Measurements from ENCODE around the gene AKNA. TPM values are rescaled to one million over a fixed set of nuclear protein-coding genes. Genes with fewer than 3 reads are reported as not detected.
A peak's percentile ranks its signal among the peaks of the same experiment; 100 is the strongest.

The AKNA gene
- total RNA-seq, 3 donors from 2014 or later = 77.2 to 81.7 (median 80.6) TPM

DNA sequence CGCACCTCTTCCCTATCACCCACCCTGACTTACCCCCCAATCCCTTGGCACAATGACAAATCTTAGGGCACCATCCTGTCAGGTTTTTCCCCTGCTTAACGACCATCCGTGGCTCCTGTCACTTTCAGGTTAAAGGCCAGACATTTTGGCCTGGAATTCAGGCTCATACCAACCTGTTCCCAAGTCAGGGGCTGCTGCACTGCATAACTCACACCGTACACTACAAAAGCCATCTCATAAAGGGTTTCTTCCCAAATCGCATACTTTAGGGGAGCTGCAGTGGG is 7.5 kb upstream of the AKNA start:
- peaks cover 67% of the 10 kb centered on the region for H3K4me1 Mint-ChIP-seq (ENCODE audit: low read depth)
- peaks cover 8% of the 10 kb centered on the region for H3K36me3 Mint-ChIP-seq (ENCODE audit: insufficient read depth)
- DNase-seq (no peak), ATAC-seq (no peak)
- H3K9me3 Mint-ChIP-seq = no peaks in the 10 kb centered on the region
- peak overlapping the region; percentile 37 for H3K4me3 Mint-ChIP-seq
- no peaks in the 10 kb centered on the region for H3K27me3 Mint-ChIP-seq (ENCODE audit: low read depth)

- Mint-ChIP-seq H3K9me3 (no peaks in the 10 kb centered on the region), H3K36me3 (ENCODE audit: insufficient read depth) (peaks cover 8% of the 10 kb centered on the region), H3K4me1 (ENCODE audit: low read depth) (peaks cover 72% of the 10 kb centered on the region), H3K4me3 (peak overlapping the region; percentile 37), H3K27me3 (ENCODE audit: low read depth) (no peaks in the 10 kb centered on the region)
- DNase-seq (no peak), ATAC-seq (no peak)
Measured at GRCh38 chr9:114394523-114395333, 6.9 kb upstream of the AKNA start.

DNA sequence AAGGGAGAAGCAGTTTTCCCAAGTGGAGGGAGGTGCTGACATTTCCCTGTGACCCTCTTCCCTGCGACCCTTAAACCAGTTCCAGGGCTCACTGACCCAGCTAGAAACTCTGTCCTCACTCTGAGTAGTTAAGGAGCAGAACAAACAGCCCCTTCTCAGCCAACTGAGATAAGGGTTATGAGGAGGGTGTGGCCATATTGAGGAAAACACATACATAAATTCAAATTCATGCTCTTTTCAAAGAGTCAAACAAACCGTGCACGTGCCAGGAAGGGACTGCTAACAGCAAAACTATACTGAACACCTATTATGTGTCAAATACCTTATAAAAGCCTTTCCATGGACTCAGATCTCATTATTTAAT is 4.9 kb upstream of the AKNA start:
- no peak for DNase-seq
- H3K36me3 Mint-ChIP-seq (ENCODE audit: insufficient read depth) = peaks cover 12% of the 10 kb centered on the region
- no peaks in the 10 kb centered on the region for H3K27me3 Mint-ChIP-seq (ENCODE audit: low read depth)
- no peak overlapping the region for H3K4me3 Mint-ChIP-seq
- H3K4me1 Mint-ChIP-seq (ENCODE audit: low read depth) = peaks cover 89% of the 10 kb centered on the region
- ATAC-seq = no peak
- H3K9me3 Mint-ChIP-seq = no peaks in the 10 kb centered on the region

- Mint-ChIP-seq H3K4me1 (ENCODE audit: low read depth) (peaks cover 75% of the 10 kb centered on the region), H3K36me3 (ENCODE audit: insufficient read depth) (peaks cover 13% of the 10 kb centered on the region), H3K4me3 (peak overlapping the region; percentile 2), H3K27me3 (ENCODE audit: low read depth) (no peaks in the 10 kb centered on the region), H3K9me3 (no peaks in the 10 kb centered on the region)
- DNase-seq (no peak), ATAC-seq (no peak)
Measured at GRCh38 chr9:114390952-114391351, 3.2 kb upstream of the AKNA start.

- Mint-ChIP-seq H3K4me1 (ENCODE audit: low read depth) (peaks cover 76% of the 10 kb centered on the region), H3K4me3 (peak overlapping the region; percentile 98), H3K27me3 (ENCODE audit: low read depth) (no peaks in the 10 kb centered on the region), H3K9me3 (no peaks in the 10 kb centered on the region), H3K36me3 (ENCODE audit: insufficient read depth) (peaks cover 15% of the 10 kb centered on the region)
- ATAC-seq (no peak), DNase-seq (no peak)
Measured at GRCh38 chr9:114389612-114390368, 2.0 kb upstream of the AKNA start.

DNA sequence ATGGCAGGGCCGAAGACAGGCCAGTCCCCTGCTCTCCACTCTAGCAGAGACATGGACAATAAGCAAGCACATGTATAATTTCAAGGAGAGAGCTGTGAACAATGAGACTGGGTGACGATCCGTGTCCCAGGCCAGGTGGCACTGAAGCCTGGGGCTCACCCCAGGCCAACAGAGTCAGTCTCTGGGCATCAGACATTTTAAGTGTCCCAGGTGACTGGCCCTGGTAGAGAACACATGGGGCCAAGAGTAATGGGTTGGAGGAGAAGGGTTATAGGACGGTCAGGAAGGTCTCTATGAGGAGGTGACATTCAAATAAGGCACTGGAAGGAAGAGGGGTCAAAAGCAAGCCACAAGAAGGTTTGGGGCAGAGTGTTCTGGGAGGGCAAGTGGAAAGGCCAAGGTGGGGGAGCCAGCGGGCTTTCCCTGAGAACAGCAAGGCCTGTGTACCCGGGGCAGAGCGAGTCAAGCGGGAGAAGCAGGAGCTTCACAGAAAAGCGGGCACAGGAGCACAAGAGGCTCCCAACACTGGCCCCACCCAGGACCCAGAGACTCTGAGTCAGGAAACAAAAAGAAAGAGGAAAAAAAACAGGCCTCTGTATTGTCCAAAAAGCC is 1.1 kb upstream of the AKNA start:
- peaks cover 16% of the 10 kb centered on the region for H3K36me3 Mint-ChIP-seq (ENCODE audit: insufficient read depth)
- H3K4me1 Mint-ChIP-seq (ENCODE audit: low read depth) = peaks cover 78% of the 10 kb centered on the region
- H3K27me3 Mint-ChIP-seq (ENCODE audit: low read depth) = no peaks in the 10 kb centered on the region
- ATAC-seq (no peak), DNase-seq (no peak)
- no peaks in the 10 kb centered on the region for H3K9me3 Mint-ChIP-seq
- H3K4me3 Mint-ChIP-seq = peak overlapping the region; percentile 98

- peak; percentile 2 to 5 for ATAC-seq
- H3K4me1 Mint-ChIP-seq (ENCODE audit: low read depth) = peaks cover 79% of the 10 kb centered on the region
- H3K4me3 Mint-ChIP-seq = peak overlapping the region; percentile 98
- H3K9me3 Mint-ChIP-seq = no peaks in the 10 kb centered on the region
- H3K27me3 Mint-ChIP-seq (ENCODE audit: low read depth) = no peaks in the 10 kb centered on the region
- DNase-seq = no peak
- peaks cover 18% of the 10 kb centered on the region for H3K36me3 Mint-ChIP-seq (ENCODE audit: insufficient read depth)
Measured at GRCh38 chr9:114388357-114388682, 538 bp upstream of the AKNA start.

- ATAC-seq = no peak
- peaks cover 80% of the 10 kb centered on the region for H3K4me1 Mint-ChIP-seq (ENCODE audit: low read depth)
- H3K4me3 Mint-ChIP-seq = peak overlapping the region; percentile 98
- DNase-seq = no peak
- H3K9me3 Mint-ChIP-seq = no peaks in the 10 kb centered on the region
- peaks cover 18% of the 10 kb centered on the region for H3K36me3 Mint-ChIP-seq (ENCODE audit: insufficient read depth)
- no peaks in the 10 kb centered on the region for H3K27me3 Mint-ChIP-seq (ENCODE audit: low read depth)
Measured at GRCh38 chr9:114386886-114387679, 699 bp downstream of the AKNA start.

GRCh38 chr9:114386361-114386885 is 1.4 kb downstream of the AKNA start:
- H3K27me3 Mint-ChIP-seq (ENCODE audit: low read depth) = no peaks in the 10 kb centered on the region
- peaks cover 18% of the 10 kb centered on the region for H3K36me3 Mint-ChIP-seq (ENCODE audit: insufficient read depth)
- DNase-seq = no peak
- H3K4me3 Mint-ChIP-seq = peak overlapping the region; percentile 98
- H3K4me1 Mint-ChIP-seq (ENCODE audit: low read depth) = peaks cover 81% of the 10 kb centered on the region
- ATAC-seq = no peak
- H3K9me3 Mint-ChIP-seq = no peaks in the 10 kb centered on the region

- Mint-ChIP-seq H3K4me1 (ENCODE audit: low read depth) (peaks cover 80% of the 10 kb centered on the region), H3K36me3 (ENCODE audit: insufficient read depth) (peaks cover 12% of the 10 kb centered on the region), H3K4me3 (peak overlapping the region; percentile 98), H3K9me3 (no peaks in the 10 kb centered on the region), H3K27me3 (ENCODE audit: low read depth) (no peaks in the 10 kb centered on the region)
- ATAC-seq (peak; percentile 79 to 81), DNase-seq (peak; percentile 82)
Measured at GRCh38 chr9:114385397-114386181, 2.2 kb downstream of the AKNA start.

- ATAC-seq (no peak), DNase-seq (no peak)
- Mint-ChIP-seq H3K27me3 (ENCODE audit: low read depth) (no peaks in the 10 kb centered on the region), H3K4me1 (ENCODE audit: low read depth) (peaks cover 77% of the 10 kb centered on the region), H3K36me3 (ENCODE audit: insufficient read depth) (peaks cover 16% of the 10 kb centered on the region), H3K9me3 (no peaks in the 10 kb centered on the region), H3K4me3 (peak overlapping the region; percentile 98)
Measured at GRCh38 chr9:114384836-114385396, 2.9 kb downstream of the AKNA start.

DNA sequence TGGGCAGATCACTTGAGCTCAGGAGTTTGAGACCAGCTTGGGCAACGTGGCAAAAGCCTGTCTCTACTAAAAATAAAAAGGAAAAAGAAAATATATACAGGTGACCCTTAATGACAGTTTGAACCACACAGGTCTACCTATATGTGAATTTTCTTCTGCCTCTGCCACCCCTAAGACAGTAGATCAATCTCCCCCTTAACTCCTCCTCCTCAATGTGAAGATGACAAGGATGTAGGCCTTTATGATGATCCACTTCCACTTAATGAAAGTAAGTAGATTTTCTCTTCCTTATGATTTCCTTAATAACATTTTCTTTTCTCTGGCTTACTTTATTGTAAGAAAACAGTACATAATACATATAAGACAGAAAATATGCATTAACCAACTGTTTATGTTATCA is 3.4 kb downstream of the AKNA start:
- DNase-seq (no peak), ATAC-seq (no peak)
- peak overlapping the region; percentile 98 for H3K4me3 Mint-ChIP-seq

GRCh38 chr9:114383521-114384231 is 4.1 kb downstream of the AKNA start:
- Mint-ChIP-seq H3K27me3 (ENCODE audit: low read depth) (no peaks in the 10 kb centered on the region), H3K4me3 (peak overlapping the region; percentile 98), H3K4me1 (ENCODE audit: low read depth) (peaks cover 77% of the 10 kb centered on the region), H3K36me3 (ENCODE audit: insufficient read depth) (peaks cover 21% of the 10 kb centered on the region), H3K9me3 (no peaks in the 10 kb centered on the region)
- no peak for ATAC-seq
- DNase-seq = no peak

More for the DNA sequence above, 3.4 kb downstream of the AKNA start:
- Mint-ChIP-seq H3K4me1 (ENCODE audit: low read depth) (peaks cover 77% of the 10 kb centered on the region), H3K27me3 (ENCODE audit: low read depth) (no peaks in the 10 kb centered on the region), H3K9me3 (no peaks in the 10 kb centered on the region), H3K36me3 (ENCODE audit: insufficient read depth) (peaks cover 22% of the 10 kb centered on the region)

Measured in activated T-cell treated with anti-CD3 and anti-CD28 coated beads, Interleukin-2, amount 50 U/mL, for 4 hours (primary cell).